ENCODE measurements around the gene ABCB4. TPM values are rescaled to one million over a fixed set of nuclear protein-coding genes. Genes with fewer than 3 reads are reported as not detected.
"Not testable (repeated sequence)": the region's sequence is repeated elsewhere in the genome, so short reads cannot be mapped to it uniquely, and the experiment has no call there.

Gene ABCB4
- total RNA-seq, 4 donors from 2014 or later = 0.42 to 6.5 (median 1.1) TPM

DNA sequence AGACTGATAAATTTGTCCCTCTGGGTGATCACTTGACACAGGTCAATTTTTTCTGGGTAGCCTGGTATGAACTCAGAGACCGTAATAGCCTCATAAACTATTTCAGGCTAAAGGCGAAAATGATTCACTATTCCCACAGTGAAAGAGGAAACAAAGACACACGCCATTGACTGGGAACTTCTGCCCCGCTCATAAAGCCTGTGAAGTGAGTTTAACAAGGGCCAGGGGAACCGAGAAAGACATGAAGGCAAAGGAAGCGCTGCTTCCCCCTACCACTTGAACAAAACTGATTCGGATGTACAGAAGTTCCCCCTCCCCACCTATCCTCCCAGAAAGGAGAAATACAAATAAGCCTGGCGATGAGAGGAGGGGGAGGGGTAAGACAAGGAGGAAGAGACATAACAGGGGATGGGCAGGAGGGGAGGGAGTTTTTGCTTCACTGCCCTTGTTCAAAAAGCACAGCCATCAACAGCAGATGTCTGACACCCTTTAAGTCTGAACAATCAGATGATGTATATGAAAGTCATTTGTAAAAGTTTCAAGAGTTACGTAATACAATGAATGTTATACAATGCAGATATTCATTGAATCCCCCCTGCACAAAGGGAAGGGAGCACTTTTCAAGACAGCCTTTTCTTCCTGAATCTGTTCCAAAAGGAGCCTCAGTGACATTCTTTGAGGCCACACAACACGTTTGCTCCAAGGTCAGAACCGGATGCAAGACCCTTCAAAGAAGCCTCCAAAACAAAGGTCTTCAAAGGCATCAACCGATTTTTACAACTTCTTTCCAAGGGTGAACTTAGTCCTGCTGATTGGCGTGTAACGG lies 734 bp downstream of the ABCB4 start:
- peaks cover 0 to 21% (median 3%) of the 10 kb centered on the region in 3 donors for H3K4me1 ChIP-seq
- TF ChIP-seq, protein P1, sequence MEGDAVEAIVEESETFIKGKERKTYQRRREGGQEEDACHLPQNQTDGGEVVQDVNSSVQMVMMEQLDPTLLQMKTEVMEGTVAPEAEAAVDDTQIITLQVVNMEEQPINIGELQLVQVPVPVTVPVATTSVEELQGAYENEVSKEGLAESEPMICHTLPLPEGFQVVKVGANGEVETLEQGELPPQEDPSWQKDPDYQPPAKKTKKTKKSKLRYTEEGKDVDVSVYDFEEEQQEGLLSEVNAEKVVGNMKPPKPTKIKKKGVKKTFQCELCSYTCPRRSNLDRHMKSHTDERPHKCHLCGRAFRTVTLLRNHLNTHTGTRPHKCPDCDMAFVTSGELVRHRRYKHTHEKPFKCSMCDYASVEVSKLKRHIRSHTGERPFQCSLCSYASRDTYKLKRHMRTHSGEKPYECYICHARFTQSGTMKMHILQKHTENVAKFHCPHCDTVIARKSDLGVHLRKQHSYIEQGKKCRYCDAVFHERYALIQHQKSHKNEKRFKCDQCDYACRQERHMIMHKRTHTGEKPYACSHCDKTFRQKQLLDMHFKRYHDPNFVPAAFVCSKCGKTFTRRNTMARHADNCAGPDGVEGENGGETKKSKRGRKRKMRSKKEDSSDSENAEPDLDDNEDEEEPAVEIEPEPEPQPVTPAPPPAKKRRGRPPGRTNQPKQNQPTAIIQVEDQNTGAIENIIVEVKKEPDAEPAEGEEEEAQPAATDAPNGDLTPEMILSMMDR (IDR thresholded peaks at IDR 0.05) = no peak
- peak; percentile 11 for TF ChIP-seq POLR2AphosphoS5 (IDR thresholded peaks at IDR 0.05)
- H3K36me3 ChIP-seq = no peaks in the 10 kb centered on the region
- no peaks in the 10 kb centered on the region for H3K9me3 ChIP-seq
- 17 to 42% methylated on average over 10 to 13 of the region's 14 CpGs for WGBS, 2 donors (ENCODE audit: low coverage in 1 of 2)
- peak; percentile 29 for ATAC-seq
- H3K27ac ChIP-seq = peak overlapping the region in 3 of 4 donors; percentile 4 to 34 (median 32)
- H3K4me3 ChIP-seq = peak overlapping the region; percentile 14 to 57
- peaks cover 41% of the 10 kb centered on the region for H3K27me3 ChIP-seq

DNA sequence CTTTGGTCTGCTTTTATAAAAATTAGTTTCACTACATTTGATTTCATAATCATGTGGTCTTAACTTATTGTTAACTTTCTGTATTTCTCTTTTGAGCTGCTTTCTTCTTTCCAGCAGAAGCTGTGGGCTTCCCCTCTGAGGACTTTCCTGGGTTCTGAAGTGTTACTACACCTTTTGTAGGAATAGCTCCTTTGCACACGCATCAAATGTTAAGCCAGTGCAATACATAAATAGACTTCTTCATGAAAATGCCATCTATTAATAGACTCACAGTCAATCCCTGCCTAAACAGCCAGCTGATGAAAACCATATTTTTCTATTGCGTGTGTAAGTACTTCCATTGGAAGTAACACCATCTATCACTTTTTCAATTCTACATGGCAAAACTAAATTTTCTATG lies 1.5 kb downstream of the ABCB4 start:
- Histone ChIP-seq H3K4me3 (no peak overlapping the region), H3K27me3 (peaks cover 37% of the 10 kb centered on the region), H3K4me1 (peaks cover 0 to 21% (median 3%) of the 10 kb centered on the region in 3 donors), H3K9me3 (no peaks in the 10 kb centered on the region), H3K27ac (peak overlapping the region in 1 of 4 donors; percentile 1), H3K36me3 (no peaks in the 10 kb centered on the region)
- 0 to 9% methylated on average over 2 of the region's 2 CpGs for WGBS, 2 donors (ENCODE audit: low coverage in 1 of 2)
- TF ChIP-seq, protein P1 (IDR thresholded peaks at IDR 0.05) = no peak
- no peak for TF ChIP-seq EP300 (IDR thresholded peaks at IDR 0.05)
- no peak for ATAC-seq

DNA sequence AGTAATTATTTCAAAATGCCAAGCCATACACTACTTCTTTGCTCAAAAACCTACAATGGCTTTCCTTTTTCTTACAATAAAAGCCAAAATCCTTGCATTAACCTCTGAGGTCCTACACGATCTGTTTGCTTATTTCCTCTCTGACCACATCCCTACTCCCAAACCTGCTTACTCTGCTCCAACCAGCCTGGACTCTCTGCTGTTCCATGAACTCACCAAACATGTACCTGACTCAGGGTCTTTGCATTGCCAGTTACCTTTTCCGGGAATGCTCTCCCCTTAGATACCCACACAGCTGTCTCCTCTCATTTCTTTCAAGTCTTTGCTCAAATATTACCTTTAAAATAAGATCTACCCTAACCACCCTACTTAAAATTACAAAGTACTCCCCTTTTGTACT lies 2.3 kb downstream of the ABCB4 start:
- Histone ChIP-seq H3K27ac (no peak overlapping the region), H3K9me3 (no peaks in the 10 kb centered on the region), H3K4me1 (peaks cover 0 to 21% (median 3%) of the 10 kb centered on the region in 3 donors), H3K36me3 (no peaks in the 10 kb centered on the region), H3K4me3 (no peak overlapping the region), H3K27me3 (peaks cover 33% of the 10 kb centered on the region)
- 76 to 80% methylated on average over 2 of the region's 2 CpGs for WGBS, 2 donors (ENCODE audit: low coverage in 1 of 2)
- TF ChIP-seq POLR2AphosphoS5 (IDR thresholded peaks at IDR 0.05) = no peak
- no peak for TF ChIP-seq POLR2A (IDR thresholded peaks at IDR 0.05)
- no peak for TF ChIP-seq EP300 (IDR thresholded peaks at IDR 0.05)
- TF ChIP-seq, protein P1 (IDR thresholded peaks at IDR 0.05) = no peak
- no peak for ATAC-seq

DNA sequence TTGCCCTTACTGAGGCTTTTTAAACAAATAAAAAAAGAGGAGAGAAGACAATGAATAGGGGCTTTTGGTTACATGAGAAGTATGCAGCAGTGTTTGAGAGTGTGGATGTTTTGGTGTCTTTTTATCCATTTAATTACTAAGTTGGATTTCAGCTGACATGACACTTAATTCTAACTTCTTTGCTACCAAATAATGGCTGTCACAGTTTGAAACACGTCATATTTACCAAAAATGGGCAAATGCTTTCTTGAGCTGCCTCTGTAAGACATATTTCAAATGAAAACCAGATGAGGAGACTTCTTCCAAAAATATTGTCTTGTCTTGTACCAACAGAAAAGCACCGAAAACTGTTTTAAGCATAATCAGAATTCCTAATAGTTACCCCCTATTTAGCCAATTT lies 4.0 kb downstream of the ABCB4 start:
- Histone ChIP-seq H3K36me3 (no peaks in the 10 kb centered on the region), H3K9me3 (no peaks in the 10 kb centered on the region), H3K4me3 (no peak overlapping the region), H3K4me1 (peaks cover 0 to 21% (median 3%) of the 10 kb centered on the region in 3 donors), H3K27ac (no peak overlapping the region), H3K27me3 (peaks cover 25% of the 10 kb centered on the region)
- ATAC-seq = no peak
- TF ChIP-seq, protein P1 (IDR thresholded peaks at IDR 0.05) = no peak
- TF ChIP-seq POLR2AphosphoS5 (IDR thresholded peaks at IDR 0.05) (no peak), POLR2A (IDR thresholded peaks at IDR 0.05) (no peak), EP300 (IDR thresholded peaks at IDR 0.05) (no peak)
- 71 to 76% methylated on average over 2 of the region's 2 CpGs for WGBS, 2 donors (ENCODE audit: low coverage in 1 of 2)

DNA sequence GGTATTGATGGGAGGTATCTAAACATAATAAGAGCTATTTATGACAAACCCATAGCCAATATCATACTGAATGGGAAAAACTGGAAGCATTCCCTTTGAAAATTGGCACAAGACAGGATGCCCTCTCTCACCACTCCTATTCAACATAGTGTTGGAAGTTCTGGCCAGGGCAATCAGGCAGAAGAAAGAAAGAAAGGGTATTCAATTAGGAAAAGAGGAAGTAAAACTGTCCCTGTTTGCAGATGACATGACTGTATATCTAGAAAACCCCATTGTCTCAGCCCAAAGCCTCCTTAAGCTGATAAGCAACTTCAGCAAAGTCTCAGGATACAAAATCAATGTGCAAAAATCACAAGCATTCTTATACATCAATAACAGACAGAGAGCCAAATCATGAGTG lies 6.3 kb downstream of the ABCB4 start:
- ATAC-seq = not testable (repeated sequence)

DNA sequence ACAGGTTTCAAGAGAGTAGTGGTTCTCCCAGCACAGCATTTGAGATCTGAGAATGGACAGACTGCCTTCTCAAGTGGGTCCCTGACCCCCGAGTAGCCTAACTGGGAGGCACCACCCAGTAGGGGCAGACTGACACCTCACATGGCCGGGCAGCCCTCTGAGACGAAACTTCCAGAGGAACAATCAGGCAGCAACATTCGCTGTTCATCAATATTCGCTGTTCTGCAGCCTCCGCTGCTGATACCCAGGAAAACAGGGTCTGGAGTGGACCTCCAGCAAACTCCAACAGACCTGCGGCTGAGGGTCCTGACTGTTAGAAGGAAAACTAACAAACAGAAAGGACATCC lies 10.0 kb downstream of the ABCB4 start:
- H3K27ac ChIP-seq, H3K4me1 ChIP-seq, H3K9me3 ChIP-seq, ATAC-seq, H3K36me3 ChIP-seq, H3K4me3 ChIP-seq: not testable (repeated sequence)
- H3K27me3 ChIP-seq = peaks cover 15% of the 10 kb centered on the region
- no CpG with 5 or more reads among the region's 7 CpGs for WGBS, 2 donors (ENCODE audit: low coverage in 1 of 2)

More for the DNA sequence above, 6.3 kb downstream of the ABCB4 start:
- not testable (repeated sequence) for H3K4me3 ChIP-seq, H3K27ac ChIP-seq, H3K4me1 ChIP-seq, H3K36me3 ChIP-seq, H3K9me3 ChIP-seq
- peaks cover 18% of the 10 kb centered on the region for H3K27me3 ChIP-seq

DNA sequence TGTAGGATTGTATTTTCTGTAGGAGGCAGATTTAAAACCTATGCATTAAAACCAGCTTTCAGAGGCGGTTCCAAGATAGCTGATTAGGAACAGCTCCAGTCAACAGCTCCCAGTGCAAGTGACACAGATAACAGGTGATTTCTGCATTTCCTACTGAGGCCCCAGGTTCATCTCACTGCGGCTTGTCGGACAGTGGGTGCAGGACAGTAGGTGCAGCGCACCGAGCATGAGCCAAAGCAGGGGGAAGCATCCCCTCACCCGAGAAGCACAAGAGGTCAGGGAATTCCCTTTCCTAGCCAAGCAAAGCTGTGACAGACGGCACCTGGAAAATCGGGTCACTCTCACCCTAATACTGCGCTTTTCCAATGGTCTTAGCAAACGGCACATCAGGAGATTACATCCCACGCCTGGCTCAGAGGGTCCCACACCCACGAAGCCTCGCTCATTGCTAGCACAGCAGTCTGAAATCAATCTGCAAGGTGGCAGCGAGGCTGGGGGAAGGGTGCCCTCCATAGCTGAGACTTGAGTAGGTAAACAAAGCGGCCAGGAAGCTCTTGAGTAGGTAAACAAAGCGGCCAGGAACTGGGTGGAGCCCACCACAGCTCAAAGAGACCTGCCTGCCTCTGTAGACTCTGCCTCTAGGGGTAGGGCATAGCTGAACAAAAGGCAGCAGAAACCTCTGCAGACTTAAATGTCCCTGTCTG lies 10.5 kb downstream of the ABCB4 start:
- H3K4me1 ChIP-seq, ATAC-seq, H3K4me3 ChIP-seq, H3K36me3 ChIP-seq, H3K9me3 ChIP-seq, H3K27ac ChIP-seq: not testable (repeated sequence)
- peaks cover 15% of the 10 kb centered on the region for H3K27me3 ChIP-seq
- 70 to 100% methylated on average over 1 to 3 of the region's 16 CpGs for WGBS, 2 donors (ENCODE audit: low coverage in 1 of 2)
